VCaP (cell line): ENCODE measurements around the gene AZU1.
A peak's percentile ranks its signal among the peaks of the same experiment; 100 is the strongest.

Experiments
- H3K27ac ChIP-seq: fragments of 450-650 bp; 2 replicates; pipeline ENCODE4 v1.5.1; 2017
- TF ChIP-seq, protein P1 (sequence below): fragments of 450-650 bp; conservative IDR thresholded peaks from 2 replicates; pipeline ENCODE4 v1.5.1; 2017; ENCODE audit warnings: mild to moderate bottlenecking, moderate library complexity

Gene AZU1, protein sequence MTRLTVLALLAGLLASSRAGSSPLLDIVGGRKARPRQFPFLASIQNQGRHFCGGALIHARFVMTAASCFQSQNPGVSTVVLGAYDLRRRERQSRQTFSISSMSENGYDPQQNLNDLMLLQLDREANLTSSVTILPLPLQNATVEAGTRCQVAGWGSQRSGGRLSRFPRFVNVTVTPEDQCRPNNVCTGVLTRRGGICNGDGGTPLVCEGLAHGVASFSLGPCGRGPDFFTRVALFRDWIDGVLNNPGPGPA

DNA sequence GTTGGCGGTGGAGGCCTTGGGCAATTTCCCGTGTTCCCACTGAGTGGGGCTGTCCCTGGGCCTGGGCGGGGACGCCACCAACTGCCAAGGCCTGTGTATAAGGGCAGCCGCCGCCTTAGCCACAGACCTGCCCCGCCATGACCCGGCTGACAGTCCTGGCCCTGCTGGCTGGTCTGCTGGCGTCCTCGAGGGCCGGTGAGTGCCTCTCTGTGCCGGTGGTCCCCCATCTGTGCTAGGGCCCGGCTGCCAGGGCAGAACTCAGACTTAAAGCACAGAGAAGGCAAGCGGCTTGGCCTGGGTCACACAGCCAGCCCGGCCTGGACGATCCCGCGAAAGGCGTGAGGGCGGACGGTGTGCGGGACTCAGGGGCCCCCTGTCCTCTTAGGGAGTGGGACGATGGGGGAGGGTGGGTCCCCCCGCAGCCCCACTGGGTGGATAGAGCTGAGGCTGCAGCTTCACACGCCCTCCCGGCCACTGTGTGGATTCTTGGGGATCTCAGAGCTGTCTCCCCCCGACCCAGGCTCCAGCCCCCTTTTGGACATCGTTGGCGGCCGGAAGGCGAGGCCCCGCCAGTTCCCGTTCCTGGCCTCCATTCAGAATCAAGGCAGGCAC, at the start of gene AZU1:
Gene AZU1 (plus strand): TSS at position 128 of the 612 bp plus-strand sequence. CDS start 10 bp downstream, at position 138.
- no peak within 1 kb of the TSS for H3K27ac ChIP-seq
- TF ChIP-seq, protein P1, sequence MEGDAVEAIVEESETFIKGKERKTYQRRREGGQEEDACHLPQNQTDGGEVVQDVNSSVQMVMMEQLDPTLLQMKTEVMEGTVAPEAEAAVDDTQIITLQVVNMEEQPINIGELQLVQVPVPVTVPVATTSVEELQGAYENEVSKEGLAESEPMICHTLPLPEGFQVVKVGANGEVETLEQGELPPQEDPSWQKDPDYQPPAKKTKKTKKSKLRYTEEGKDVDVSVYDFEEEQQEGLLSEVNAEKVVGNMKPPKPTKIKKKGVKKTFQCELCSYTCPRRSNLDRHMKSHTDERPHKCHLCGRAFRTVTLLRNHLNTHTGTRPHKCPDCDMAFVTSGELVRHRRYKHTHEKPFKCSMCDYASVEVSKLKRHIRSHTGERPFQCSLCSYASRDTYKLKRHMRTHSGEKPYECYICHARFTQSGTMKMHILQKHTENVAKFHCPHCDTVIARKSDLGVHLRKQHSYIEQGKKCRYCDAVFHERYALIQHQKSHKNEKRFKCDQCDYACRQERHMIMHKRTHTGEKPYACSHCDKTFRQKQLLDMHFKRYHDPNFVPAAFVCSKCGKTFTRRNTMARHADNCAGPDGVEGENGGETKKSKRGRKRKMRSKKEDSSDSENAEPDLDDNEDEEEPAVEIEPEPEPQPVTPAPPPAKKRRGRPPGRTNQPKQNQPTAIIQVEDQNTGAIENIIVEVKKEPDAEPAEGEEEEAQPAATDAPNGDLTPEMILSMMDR: no peak

GRCh38 chr19:778910-779653, 48.6 kb upstream of the AZU1 start:
- TF ChIP-seq, protein P1: no peak

DNA sequence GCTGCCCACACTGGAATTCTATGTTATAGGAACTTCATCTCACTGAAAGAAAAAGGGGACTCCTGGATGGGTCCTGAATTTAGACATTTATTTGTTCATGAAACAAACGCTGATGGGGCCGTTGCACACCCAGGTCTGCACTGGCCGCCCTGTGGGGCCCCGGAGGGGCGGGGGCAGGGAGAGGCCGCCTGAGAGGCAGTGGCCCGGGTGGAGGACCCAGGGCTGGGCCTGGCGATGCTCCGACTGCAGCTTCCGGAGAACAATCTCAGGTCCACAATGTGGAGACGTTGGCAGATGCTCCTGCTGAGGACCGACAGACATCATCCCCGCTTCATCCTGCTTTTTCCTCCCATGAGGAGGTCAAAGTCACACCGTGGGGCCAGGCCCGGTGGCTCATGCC, 46.7 kb upstream of the AZU1 start:
- H3K27ac ChIP-seq: no peak overlapping the region
- TF ChIP-seq, protein P1: no peak

More at GRCh38 chr19:778910-779653, 48.6 kb upstream of the AZU1 start:
- no peak overlapping the region for H3K27ac ChIP-seq

DNA sequence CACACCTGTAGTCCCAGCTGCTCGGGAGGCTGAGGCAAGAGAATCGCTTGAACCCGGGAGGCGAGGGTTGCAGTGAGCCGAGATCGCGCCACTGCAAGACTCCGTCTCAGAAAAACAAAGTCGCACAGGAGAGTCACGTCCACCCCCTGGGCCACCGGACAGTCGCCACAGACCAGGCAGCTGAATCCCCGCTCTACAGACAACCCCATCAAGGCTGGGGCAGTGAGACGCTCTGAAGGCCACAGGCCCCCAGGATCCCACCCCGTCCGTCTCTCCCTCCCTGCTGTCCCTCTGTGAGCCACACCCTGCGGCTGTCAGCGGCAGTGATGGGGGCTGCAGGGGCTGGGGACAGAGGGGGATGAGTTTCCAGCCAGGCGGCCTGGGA, 45.8 kb upstream of the AZU1 start:
- peak overlapping the region; percentile 2; the same call in 1 of the 2 replicates for H3K27ac ChIP-seq
- TF ChIP-seq, protein P1: no peak

- H3K27ac ChIP-seq: peak overlapping the region; percentile 2; the same call in 1 of the 2 replicates
- TF ChIP-seq, protein P1: no peak
Measured at GRCh38 chr19:782185-782877, 45.3 kb upstream of the AZU1 start.

DNA sequence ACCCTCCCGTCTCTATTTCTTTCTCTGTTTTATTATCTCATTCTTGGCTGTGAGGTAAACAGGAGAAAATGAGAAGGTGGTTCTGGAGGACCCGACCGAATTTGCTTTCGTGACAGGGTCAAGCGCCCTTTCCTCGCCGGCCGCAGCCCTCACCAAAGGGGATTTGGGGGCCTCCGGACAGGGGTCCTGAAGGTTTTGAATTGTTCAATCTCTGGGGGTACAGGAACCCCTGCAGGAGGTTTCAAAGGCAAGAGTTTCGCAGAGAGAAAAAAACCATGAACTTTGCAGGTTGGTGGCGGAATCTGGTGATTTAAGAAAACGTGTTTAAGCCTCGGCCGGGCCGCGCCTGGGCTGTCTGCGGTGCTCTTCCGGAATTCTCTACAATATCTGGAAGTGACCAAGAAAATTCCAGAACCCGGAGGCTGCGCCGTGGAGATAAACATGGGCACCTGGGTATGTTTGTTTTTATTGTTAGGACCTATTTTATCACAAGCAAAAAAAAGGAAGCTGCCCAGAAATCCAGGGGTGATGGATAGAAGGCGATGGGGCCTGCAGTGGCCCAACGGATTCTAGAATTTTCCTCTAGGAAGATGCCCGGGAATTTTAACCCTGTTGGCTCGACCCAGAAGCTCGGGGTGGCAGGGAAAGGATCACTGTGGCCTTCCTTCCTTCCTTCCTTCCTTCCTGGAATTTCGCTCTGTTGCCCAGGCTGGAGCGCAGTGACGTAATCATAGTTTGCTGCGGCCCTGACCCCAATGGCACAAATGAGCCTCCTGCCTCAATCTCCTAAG, 44.6 kb upstream of the AZU1 start:
- H3K27ac ChIP-seq: no peak overlapping the region; the same call in 1 of the 2 replicates
- TF ChIP-seq, protein P1: no peak
